HG02981 (cell line): ENCODE results near the gene CASP9.
"Not testable (repeated sequence)": the region's sequence is repeated elsewhere in the genome, so short reads cannot be mapped to it uniquely, and the experiment has no call there.

Experiments used
- ATAC-seq: cut with Tn5 transposase; IDR thresholded peaks from one replicate; pipeline ENCODE4 v1.9.1; 2021; ENCODE audit warnings: mild to moderate bottlenecking, moderate library complexity; ENCODE audit not compliant: unreplicated experiment

The CASP9 gene

GRCh38 chr1:15471723-15472122 lies 52.3 kb downstream of the CASP9 start:
- ATAC-seq: not testable (repeated sequence)

- ATAC-seq: not testable (repeated sequence)
Measured at GRCh38 chr1:15471067-15471466, 52.9 kb downstream of the CASP9 start.

- not testable (repeated sequence) for ATAC-seq
Measured at GRCh38 chr1:15469821-15470448, 54.1 kb downstream of the CASP9 start.

GRCh38 chr1:15469361-15469760 lies 54.7 kb downstream of the CASP9 start:
- ATAC-seq: no peak

- ATAC-seq: no peak
Measured at GRCh38 chr1:15468145-15468544, 55.9 kb downstream of the CASP9 start.

- not testable (repeated sequence) for ATAC-seq
Measured at GRCh38 chr1:15466955-15467625, 56.9 kb downstream of the CASP9 start.

GRCh38 chr1:15465674-15466073 lies 58.3 kb downstream of the CASP9 start:
- no peak for ATAC-seq

- ATAC-seq: not testable (repeated sequence)
Measured at GRCh38 chr1:15463926-15464322, 60.1 kb downstream of the CASP9 start.

- ATAC-seq: not testable (repeated sequence)
Measured at GRCh38 chr1:15463064-15463800, 60.8 kb downstream of the CASP9 start.

GRCh38 chr1:15460708-15461095 lies 63.3 kb downstream of the CASP9 start:
- ATAC-seq: no peak

GRCh38 chr1:15459771-15460707 lies 64.0 kb downstream of the CASP9 start:
- ATAC-seq: no peak

GRCh38 chr1:15458388-15458787 lies 65.6 kb downstream of the CASP9 start:
- not testable (repeated sequence) for ATAC-seq

- no peak for ATAC-seq
Measured at GRCh38 chr1:15457585-15457984, 66.4 kb downstream of the CASP9 start.

GRCh38 chr1:15456313-15456954 lies 67.6 kb downstream of the CASP9 start, which contains the start of gene CELA2A:
Gene CELA2A, plus strand, starts transcription at chr1:15456732. Its CDS starts 22 bp downstream, at chr1:15456754.
- ATAC-seq: no peak

GRCh38 chr1:15455522-15455921 lies 68.5 kb downstream of the CASP9 start:
- ATAC-seq: no peak

GRCh38 chr1:15454256-15454655 lies 69.8 kb downstream of the CASP9 start:
- no peak for ATAC-seq

- no peak for ATAC-seq
Measured at GRCh38 chr1:15453734-15454133, 70.3 kb downstream of the CASP9 start.

- ATAC-seq: no peak
Measured at GRCh38 chr1:15452866-15453571, 71.0 kb downstream of the CASP9 start.

- ATAC-seq: no peak
Measured at GRCh38 chr1:15452216-15452615, 71.8 kb downstream of the CASP9 start.
